HUES48 (cell line): Measurements from ENCODE around the gene MAN1C1.

ENCODE experiments used
- H3K27ac ChIP-seq: one replicate; pipeline ENCODE4 v1.7.0; 2013; ENCODE audit warnings: low read depth, low read length, inconsistent platforms
- H3K27me3 ChIP-seq: 2 replicates; pipeline ENCODE4 v1.6.1; 2013; ENCODE audit warnings: mild to moderate bottlenecking, low read length; ENCODE audit not compliant: control insufficient read depth, insufficient read depth
- H3K36me3 ChIP-seq: 2 replicates; pipeline ENCODE4 v1.6.1; 2013; ENCODE audit warnings: low read length; ENCODE audit not compliant: control insufficient read depth, insufficient read depth
- H3K4me1 ChIP-seq: 2 replicates; pipeline ENCODE4 v1.6.1; 2013; ENCODE audit warnings: mild to moderate bottlenecking, low read length; ENCODE audit not compliant: control insufficient read depth, insufficient read depth
- H3K4me3 ChIP-seq: 2 replicates; pipeline ENCODE4 v1.5.1; 2013; ENCODE audit warnings: mild to moderate bottlenecking, low read depth, low read length
- H3K9ac ChIP-seq: 2 replicates; pipeline ENCODE4 v1.6.1; 2013; ENCODE audit warnings: mild to moderate bottlenecking, low read depth, low read length, moderate library complexity
- H3K9me3 ChIP-seq: 2 replicates; pipeline ENCODE4 v1.6.1; 2013; ENCODE audit warnings: low read length; ENCODE audit not compliant: control insufficient read depth, insufficient read depth

Gene MAN1C1

GRCh38 chr1:25737130-25737529, 120.5 kb downstream of the MAN1C1 start:
- no peaks in the 10 kb centered on the region for H3K27me3 ChIP-seq
- H3K9ac ChIP-seq: no peak overlapping the region
- H3K4me3 ChIP-seq: no peak overlapping the region
- no peaks in the 10 kb centered on the region for H3K36me3 ChIP-seq
- H3K4me1 ChIP-seq: no peaks in the 10 kb centered on the region
- H3K27ac ChIP-seq: no peak overlapping the region
- H3K9me3 ChIP-seq: no peaks in the 10 kb centered on the region

GRCh38 chr1:25738499-25738898, 121.9 kb downstream of the MAN1C1 start:
- Histone ChIP-seq H3K4me1 (no peaks in the 10 kb centered on the region), H3K27me3 (no peaks in the 10 kb centered on the region)

GRCh38 chr1:25739341-25739740, 122.8 kb downstream of the MAN1C1 start:
- Histone ChIP-seq H3K4me3 (no peak overlapping the region), H3K27me3 (no peaks in the 10 kb centered on the region), H3K36me3 (no peaks in the 10 kb centered on the region), H3K9ac (no peak overlapping the region), H3K4me1 (peaks cover 2% of the 10 kb centered on the region), H3K9me3 (no peaks in the 10 kb centered on the region), H3K27ac (no peak overlapping the region)

More at GRCh38 chr1:25738499-25738898, 121.9 kb downstream of the MAN1C1 start:
- no peaks in the 10 kb centered on the region for H3K36me3 ChIP-seq
- no peak overlapping the region for H3K27ac ChIP-seq
- no peaks in the 10 kb centered on the region for H3K9me3 ChIP-seq
- H3K9ac ChIP-seq: no peak overlapping the region
- H3K4me3 ChIP-seq: no peak overlapping the region

- Histone ChIP-seq H3K27me3 (no peaks in the 10 kb centered on the region), H3K4me3 (no peak overlapping the region), H3K4me1 (peaks cover 9% of the 10 kb centered on the region), H3K27ac (no peak overlapping the region), H3K9me3 (no peaks in the 10 kb centered on the region), H3K9ac (no peak overlapping the region), H3K36me3 (no peaks in the 10 kb centered on the region)
Observed at GRCh38 chr1:25740071-25740470, 123.5 kb downstream of the MAN1C1 start.

- no peak overlapping the region for H3K4me3 ChIP-seq
- H3K27me3 ChIP-seq: no peaks in the 10 kb centered on the region
- no peaks in the 10 kb centered on the region for H3K36me3 ChIP-seq
- H3K4me1 ChIP-seq: peaks cover 17% of the 10 kb centered on the region
- no peak overlapping the region for H3K27ac ChIP-seq
- no peak overlapping the region for H3K9ac ChIP-seq
- no peaks in the 10 kb centered on the region for H3K9me3 ChIP-seq
Observed at GRCh38 chr1:25742316-25742715, 125.7 kb downstream of the MAN1C1 start.

- Histone ChIP-seq H3K9ac (no peak overlapping the region), H3K9me3 (no peaks in the 10 kb centered on the region), H3K36me3 (no peaks in the 10 kb centered on the region), H3K4me3 (no peak overlapping the region), H3K4me1 (peaks cover 28% of the 10 kb centered on the region), H3K27ac (no peak overlapping the region), H3K27me3 (no peaks in the 10 kb centered on the region)
Observed at GRCh38 chr1:25743164-25744139, 126.9 kb downstream of the MAN1C1 start.

DNA sequence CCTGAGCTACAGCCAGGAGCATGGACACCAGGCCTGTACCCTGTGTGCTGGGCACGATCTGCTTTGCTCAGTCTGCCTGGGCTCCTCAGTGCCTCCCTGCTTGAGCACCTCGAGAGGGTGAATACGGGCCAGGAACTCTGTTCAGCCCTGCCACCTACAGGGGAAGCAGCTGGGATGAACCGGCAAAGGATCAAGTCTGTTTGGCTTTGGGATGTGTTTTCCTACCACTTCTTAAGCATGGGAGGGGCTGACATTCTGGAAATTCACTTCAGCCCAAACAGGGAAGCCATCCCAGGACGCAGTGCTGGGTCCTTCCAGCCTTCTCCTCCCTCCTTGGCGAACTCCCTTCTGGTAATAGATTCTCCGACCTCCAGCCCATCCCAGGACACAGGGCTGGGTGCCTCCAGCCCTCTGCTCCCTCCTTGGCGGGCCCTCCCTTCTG, 127.6 kb downstream of the MAN1C1 start:
- Histone ChIP-seq H3K4me3 (no peak overlapping the region), H3K4me1 (peaks cover 33% of the 10 kb centered on the region), H3K36me3 (no peaks in the 10 kb centered on the region), H3K9me3 (no peaks in the 10 kb centered on the region), H3K27ac (no peak overlapping the region), H3K9ac (no peak overlapping the region), H3K27me3 (no peaks in the 10 kb centered on the region)

GRCh38 chr1:25744636-25745425, 128.2 kb downstream of the MAN1C1 start:
- Histone ChIP-seq H3K9ac (no peak overlapping the region), H3K36me3 (no peaks in the 10 kb centered on the region), H3K27me3 (no peaks in the 10 kb centered on the region), H3K4me1 (peaks cover 33% of the 10 kb centered on the region), H3K9me3 (no peaks in the 10 kb centered on the region), H3K27ac (no peak overlapping the region), H3K4me3 (no peak overlapping the region)

DNA sequence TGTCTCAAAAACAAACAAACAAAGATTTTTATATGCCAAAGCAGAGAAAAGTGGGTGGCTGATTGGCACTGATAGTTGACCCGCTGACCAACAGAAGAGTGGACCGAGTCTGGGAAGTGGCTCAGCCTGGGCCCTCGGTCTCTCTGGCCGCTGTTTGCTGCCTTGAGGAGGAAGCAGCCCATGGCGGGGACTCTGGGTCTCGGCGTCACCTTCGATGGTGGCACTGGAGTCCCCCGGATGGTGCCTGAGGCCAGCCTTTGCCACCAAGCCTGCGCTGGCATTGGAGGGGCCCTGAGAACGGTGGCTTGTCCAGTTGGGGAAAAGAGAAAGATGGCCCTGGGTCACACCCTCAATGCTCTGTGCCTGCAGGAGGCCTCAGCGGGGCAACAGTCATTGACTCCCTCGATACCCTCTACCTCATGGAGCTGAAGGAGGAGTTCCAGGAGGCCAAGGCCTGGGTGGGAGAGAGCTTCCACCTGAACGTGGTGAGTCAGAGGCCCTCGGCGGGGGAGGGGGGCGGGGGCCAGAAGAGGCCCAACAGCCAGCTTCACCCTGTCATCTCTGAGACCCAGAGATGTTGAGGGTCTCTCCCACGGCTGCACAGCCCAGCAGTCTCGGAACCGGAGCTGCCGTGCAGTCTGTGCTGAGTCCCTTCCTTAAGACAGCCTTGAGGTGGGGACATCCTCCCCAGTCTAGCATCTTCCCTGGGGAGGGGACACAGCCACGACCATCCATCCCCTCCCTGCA, 129.9 kb downstream of the MAN1C1 start:
- Histone ChIP-seq H3K27me3 (no peaks in the 10 kb centered on the region), H3K36me3 (no peaks in the 10 kb centered on the region), H3K9ac (no peak overlapping the region), H3K4me3 (no peak overlapping the region), H3K27ac (no peak overlapping the region), H3K9me3 (no peaks in the 10 kb centered on the region), H3K4me1 (peaks cover 33% of the 10 kb centered on the region)

- Histone ChIP-seq H3K27me3 (no peaks in the 10 kb centered on the region), H3K9ac (no peak overlapping the region), H3K9me3 (no peaks in the 10 kb centered on the region), H3K4me1 (peaks cover 33% of the 10 kb centered on the region), H3K36me3 (no peaks in the 10 kb centered on the region), H3K4me3 (no peak overlapping the region), H3K27ac (no peak overlapping the region)
Observed at GRCh38 chr1:25747046-25747719, 130.6 kb downstream of the MAN1C1 start.
